H1 (cell line): Measurements from ENCODE around the gene OR51B5. TPM values are rescaled to one million over a fixed set of nuclear protein-coding genes. Genes with fewer than 3 reads are reported as not detected.

Experiments
- CTCF ChIA-PET: fragments of 300-600 bp; sonication (Branson Sonifier 250); formaldehyde crosslinking; loops from one replicate; lab custom pipeline; 2021; ENCODE audit not compliant: partially characterized antibody; lab: Charles Lee
- POLR2A ChIA-PET: fragments of 300-600 bp; sonication (Branson Sonifier 250); formaldehyde crosslinking; loops from one replicate; lab custom pipeline; 2021; ENCODE audit warnings: inconsistent platforms; ENCODE audit not compliant: partially characterized antibody; lab: Charles Lee
- DNase-seq, 2 experiments: peaks; one replicate each; pipeline versions ENCODE4 v3.0.0 to v3.0.0-alpha.2; 2010 to 2022; ENCODE audit warnings: low spot score in 2 of 2, low read depth in 1 of 2, mixed read lengths in 1 of 2
- FAIRE-seq: peaks from 2 replicates; lab custom pipeline; 2011; peaks lifted over from hg19 to GRCh38; lab: Jason Lieb, UNC
- H2AFZ ChIP-seq: 2 replicates; pipeline ENCODE4 v1.8.1; 2012; ENCODE audit warnings: low read length, inconsistent platforms
- H2AK5ac ChIP-seq: 2 replicates; pipeline ENCODE4 v1.6.1; 2013; ENCODE audit warnings: low read depth, low read length
- H2BK120ac ChIP-seq: replicated peaks from 2 replicates; pipeline ENCODE3; 2013; ENCODE audit warnings: low read depth, low read length, inconsistent platforms
- H2BK12ac ChIP-seq: 2 replicates; pipeline ENCODE4 v1.6.1; 2013; ENCODE audit warnings: low read depth, low read length
- H2BK15ac ChIP-seq: 2 replicates; pipeline ENCODE4 v1.6.1; 2013; ENCODE audit warnings: low read length
- H2BK20ac ChIP-seq: 2 replicates; pipeline ENCODE4 v1.6.1; 2013; ENCODE audit warnings: low read length
- H2BK5ac ChIP-seq: 2 replicates; pipeline ENCODE4 v1.6.1; 2013; ENCODE audit warnings: low read depth, low read length
- H3K14ac ChIP-seq: 2 replicates; pipeline ENCODE4 v1.6.1; 2013; ENCODE audit warnings: inconsistent platforms; ENCODE audit not compliant: insufficient read length
- H3K18ac ChIP-seq: 2 replicates; pipeline ENCODE4 v1.6.1; 2013; ENCODE audit warnings: low read length; ENCODE audit errors: extremely low read depth
- H3K23ac ChIP-seq: 2 replicates; pipeline ENCODE4 v1.6.1; 2013; ENCODE audit warnings: inconsistent platforms; ENCODE audit not compliant: insufficient read length
- H3K23me2 ChIP-seq: 2 replicates; pipeline ENCODE4 v1.6.1; 2013; ENCODE audit warnings: low read depth, low read length
- H3K27ac ChIP-seq: 2 replicates; pipeline ENCODE4 v1.6.1; 2011; ENCODE audit warnings: low read depth, low read length, inconsistent platforms
- H3K27me3 ChIP-seq, 4 experiments: replicated peaks in 1 of 4; 1 replicate in 1 of 4; 2 replicates in 3 of 4; pipeline versions ENCODE4 v1.6.1 to v1.8.1; 2011 to 2013; ENCODE audit warnings: low read length in 3 of 4, mild to moderate bottlenecking in 3 of 4, inconsistent platforms in 2 of 4, mixed read lengths in 2 of 4, moderate library complexity in 1 of 4; ENCODE audit not compliant: control insufficient read depth in 3 of 4, insufficient read depth in 3 of 4; ENCODE audit errors: extremely low read depth in 1 of 4
- H3K36me3 ChIP-seq, 4 experiments: 2 replicates each; pipeline versions ENCODE4 v1.6.1 to v1.8.1; 2011 to 2013; ENCODE audit warnings: mild to moderate bottlenecking in 4 of 4, low read length in 3 of 4, moderate library complexity in 2 of 4, control low read depth in 1 of 4, inconsistent platforms in 1 of 4; ENCODE audit not compliant: insufficient read depth in 4 of 4, control insufficient read depth in 2 of 4
- H3K4ac ChIP-seq: replicated peaks from 2 replicates; pipeline ENCODE3; 2013; ENCODE audit warnings: low read length, low read depth, mixed read lengths, inconsistent platforms; ENCODE audit not compliant: insufficient read length
- H3K4me1 ChIP-seq, 4 experiments: replicated peaks in 1 of 4; 1 replicate in 1 of 4; 2 replicates in 3 of 4; pipeline versions ENCODE4 v1.6.1 to v1.8.1; 2011 to 2013; ENCODE audit warnings: low read length in 3 of 4, inconsistent platforms in 2 of 4, mixed read lengths in 1 of 4; ENCODE audit not compliant: insufficient read depth in 4 of 4, control insufficient read depth in 3 of 4
- H3K4me2 ChIP-seq, 2 experiments: 2 replicates each; pipeline versions ENCODE4 v1.6.1 to v1.8.1; 2011 to 2013; ENCODE audit warnings: low read depth in 2 of 2, low read length in 2 of 2, control low read depth in 1 of 2, inconsistent platforms in 1 of 2, mild to moderate bottlenecking in 1 of 2; ENCODE audit not compliant: insufficient read depth in 1 of 2
- H3K4me3 ChIP-seq, 4 experiments: fragments of 200-600, 300-600 bp in 1 of 4; sonication (generic), shearing (Covaris generic), sonication (Bioruptor Twin) in 1 of 4; 2 replicates each; pipeline versions ENCODE4 v1.5.1 to v1.8.1; 2011 to 2016; ENCODE audit warnings: low read length in 4 of 4, low read depth in 3 of 4, control low read depth in 2 of 4, inconsistent platforms in 2 of 4, mild to moderate bottlenecking in 2 of 4, mixed read lengths in 1 of 4, moderate library complexity in 1 of 4; ENCODE audit not compliant: insufficient read depth in 2 of 4; ENCODE audit errors: extremely low read depth in 1 of 4
- H3K56ac ChIP-seq: replicated peaks from 2 replicates; pipeline ENCODE3; 2013; ENCODE audit warnings: low read depth, mild to moderate bottlenecking, mixed read lengths, low read length, inconsistent platforms; ENCODE audit not compliant: insufficient read length
- H3K79me1 ChIP-seq: 2 replicates; pipeline ENCODE4 v1.6.1; 2013; ENCODE audit warnings: low read depth, low read length, control low read depth
- H3K79me2 ChIP-seq, 2 experiments: 2 replicates each; pipeline versions ENCODE4 v1.6.1 to v1.8.1; 2012 to 2013; ENCODE audit warnings: low read length in 2 of 2, mild to moderate bottlenecking in 2 of 2, inconsistent platforms in 1 of 2; ENCODE audit not compliant: insufficient read depth in 2 of 2, control insufficient read depth in 1 of 2
- H3K9ac ChIP-seq, 4 experiments: replicated peaks in 1 of 4; 1 replicate in 1 of 4; 2 replicates in 3 of 4; pipeline versions ENCODE4 v1.6.1 to v1.8.1; 2011 to 2013; ENCODE audit warnings: low read depth in 3 of 4, low read length in 3 of 4, control low read depth in 2 of 4, mild to moderate bottlenecking in 2 of 4, moderate library complexity in 2 of 4, inconsistent platforms in 1 of 4; ENCODE audit errors: extremely low read depth in 1 of 4
- H3K9me3 ChIP-seq, 2 experiments: 2 replicates each; pipeline versions ENCODE4 v1.6.1 to v1.8.1; 2012 to 2013; ENCODE audit warnings: mild to moderate bottlenecking in 2 of 2, moderate library complexity in 2 of 2, control low read depth in 1 of 2, inconsistent platforms in 1 of 2, low read depth in 1 of 2, low read length in 1 of 2, mixed read lengths in 1 of 2; ENCODE audit not compliant: insufficient read depth in 2 of 2
- H4K20me1 ChIP-seq, 2 experiments: replicated peaks in 1 of 2; 2 replicates each; pipeline versions ENCODE3 to v1.8.1; 2011 to 2013; ENCODE audit warnings: inconsistent platforms in 2 of 2, low read length in 2 of 2, mild to moderate bottlenecking in 1 of 2; ENCODE audit not compliant: insufficient read depth in 2 of 2, control insufficient read depth in 1 of 2
- H4K5ac ChIP-seq: 2 replicates; pipeline ENCODE4 v1.6.1; 2013; ENCODE audit warnings: low read length, low read depth, mixed read lengths, inconsistent platforms; ENCODE audit not compliant: insufficient read length
- H4K8ac ChIP-seq: 2 replicates; pipeline ENCODE4 v1.8.0; 2013; ENCODE audit warnings: mild to moderate bottlenecking, moderate library complexity, low read length, inconsistent platforms; ENCODE audit not compliant: insufficient read depth; ENCODE audit errors: extremely low read depth
- H4K91ac ChIP-seq: replicated peaks from 2 replicates; pipeline ENCODE3; 2013; ENCODE audit warnings: low read length, mixed read lengths, inconsistent platforms; ENCODE audit not compliant: insufficient read length
- BRCA1 ChIP-seq: IDR thresholded peaks from 2 replicates; pipeline ENCODE4 v1.6.1; 2012; ENCODE audit warnings: low read depth, low read length, improper control_type of control experiment
- CTBP2 ChIP-seq: IDR thresholded peaks from 2 replicates; pipeline ENCODE4 v1.7.0; 2011; ENCODE audit warnings: borderline replicate concordance, mild to moderate bottlenecking, moderate library complexity, mixed read lengths, low read length; ENCODE audit not compliant: insufficient read depth, insufficient read length
- HDAC6 ChIP-seq: IDR thresholded peaks from one replicate; pipeline ENCODE4 v1.7.1; 2012; ENCODE audit warnings: low read depth, mild to moderate bottlenecking, inconsistent platforms, low read length, moderate library complexity
- KDM1A ChIP-seq: fragments of 200-600, 300-600 bp; sonication (generic); IDR thresholded peaks from 2 replicates; pipeline ENCODE4 v1.7.1; 2016; ENCODE audit warnings: mild to moderate bottlenecking, low read length, borderline replicate concordance
- POU5F1 ChIP-seq: IDR thresholded peaks from 2 replicates; pipeline ENCODE4 v1.6.1; 2011; ENCODE audit warnings: low read depth, mild to moderate bottlenecking, low read length, moderate library complexity
- SIX5 ChIP-seq: IDR thresholded peaks from 2 replicates; pipeline ENCODE4 v1.6.1; 2011; ENCODE audit warnings: mild to moderate bottlenecking, low read depth, low read length
- WGBS, 2 experiments: shearing (Covaris generic) in 1 of 2; methylation state at CpG; one replicate each; pipeline versions ENCODE4 v1.1.6 to v1.1.7; 2013 to 2015; ENCODE audit warnings: low lambda C conversion rate in 2 of 2, mixed read lengths in 2 of 2, inconsistent platforms in 1 of 2, low coverage in 1 of 2, missing lambda C conversion rate in 1 of 2; ENCODE audit not compliant: insufficient replicate concordance in 2 of 2, insufficient coverage in 1 of 2, insufficient read length in 1 of 2; ENCODE audit errors: extremely low coverage in 1 of 2, missing lambda C conversion rate in 1 of 2; 5-methylcytosine and 5-hydroxymethylcytosine counted together
- polyA plus RNA-seq, 7 experiments: library from polyadenylated mRNA; depleted of rRNA in 3 of 7; stranded (reverse) in 5 of 7; unstranded in 2 of 7; fragments of >200 nt in 5 of 7; fragments of 200-250 nt in 2 of 7; gene quantifications; 1 replicate in 5 of 7; 2 replicates in 1 of 7; 4 replicates in 1 of 7; pipeline versions ENCODE4 v1.2.1 to v1.2.3, GENCODE V29; 2011 to 2013; ENCODE audit warnings: missing spikeins in 2 of 7, mixed read lengths in 2 of 7
- total RNA-seq: library from RNA; stranded (reverse); fragmentation: NEBNext Ultra II Directional; extraction: Animal tissue kit (Norgen Biotek cat#: 25700); gene quantifications from 2 replicates; pipeline ENCODE4 v1.2.1, GENCODE V29; 2021

Gene OR51B5
- total and polyA plus RNA-seq, 2 of the 8 experiments (the other 6 are each of a cell fraction or from before 2014, with no cell fraction given), result not detected

DNA sequence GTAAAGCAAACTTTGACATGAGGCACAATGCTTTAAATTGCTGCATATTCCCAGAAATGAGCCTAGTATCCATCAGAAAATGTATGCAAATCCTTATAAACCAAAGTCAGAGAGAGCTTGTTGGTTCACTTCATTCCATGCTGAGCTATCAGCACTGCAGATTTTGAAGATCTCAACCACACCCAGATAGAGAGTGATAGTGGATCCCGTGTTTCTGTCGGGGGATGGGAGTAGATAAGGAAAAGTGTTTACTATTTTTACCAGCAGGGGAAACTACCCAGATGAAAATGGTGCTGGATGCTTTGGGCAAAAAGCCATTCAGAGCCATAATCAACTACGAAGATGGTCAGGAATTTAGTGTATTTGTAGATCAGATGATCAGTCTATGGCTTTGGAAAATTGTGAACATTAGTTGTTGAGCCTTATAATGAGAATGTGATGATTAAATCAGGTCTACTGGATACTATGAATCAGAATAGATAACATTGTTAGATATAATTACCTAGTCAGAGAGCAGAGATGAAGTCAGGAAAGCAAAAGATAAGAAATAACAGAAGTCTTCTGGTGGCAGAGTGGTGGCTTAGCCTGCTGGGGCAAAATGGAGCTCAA is 18.8 kb upstream of the OR51B5 start:
- no peak overlapping the region for H4K91ac ChIP-seq
- no peak overlapping the region for H4K8ac ChIP-seq
- H3K79me2 ChIP-seq, result no peaks in the 10 kb centered on the region
- H3K14ac ChIP-seq, result no peak overlapping the region
- ChIA-PET CTCF (interaction anchor here (0.7 to 1.9 kb wide), 5 partner anchors 10 to 73 kb away, joined by 3 to 4 read pairs (median 3); partner anchors contain the start of gene OR51B5), POLR2A (no interaction called here)
- H2BK5ac ChIP-seq, result no peak overlapping the region
- H3K27ac ChIP-seq, result no peak overlapping the region
- no peak overlapping the region for H3K23ac ChIP-seq
- H2AFZ ChIP-seq, result no peak overlapping the region
- no peak overlapping the region for H3K56ac ChIP-seq
- FAIRE-seq (no peak), DNase-seq (no peak)
- H3K4ac ChIP-seq, result no peak overlapping the region
- no peaks in the 10 kb centered on the region for H3K36me3 ChIP-seq
- no peak overlapping the region for H4K5ac ChIP-seq
- H3K9ac ChIP-seq, result no peak overlapping the region
- no peaks in the 10 kb centered on the region for H4K20me1 ChIP-seq
- no peaks in the 10 kb centered on the region for H3K4me1 ChIP-seq
- 67% methylated on average over 3 of the region's 3 CpGs; no CpG with 5 or more reads in 1 of the 2 experiments for WGBS, 2 experiments
- H2BK120ac ChIP-seq, result no peak overlapping the region
- peaks cover 4% of the 10 kb centered on the region; the same call in 1 of the 2 replicates for H3K23me2 ChIP-seq
- H3K4me2 ChIP-seq, result no peak overlapping the region
- no peaks in the 10 kb centered on the region for H3K9me3 ChIP-seq
- no peak overlapping the region for H2BK15ac ChIP-seq
- H2BK12ac ChIP-seq, result no peak overlapping the region
- H3K4me3 ChIP-seq, result no peak overlapping the region
- no peak overlapping the region for H3K18ac ChIP-seq
- no peaks in the 10 kb centered on the region for H3K27me3 ChIP-seq
- H3K79me1 ChIP-seq, result no peaks in the 10 kb centered on the region
- no peak overlapping the region for H2BK20ac ChIP-seq
- H2AK5ac ChIP-seq, result no peak overlapping the region
- TF ChIP-seq HDAC6, result no peak
- TF ChIP-seq SIX5, result no peak
- no peak for TF ChIP-seq BRCA1
- no peak for TF ChIP-seq KDM1A
- TF ChIP-seq POU5F1, result no peak
- no peak for TF ChIP-seq CTBP2
